ENCODE results near the gene TCEA2.

The TCEA2 gene

DNA sequence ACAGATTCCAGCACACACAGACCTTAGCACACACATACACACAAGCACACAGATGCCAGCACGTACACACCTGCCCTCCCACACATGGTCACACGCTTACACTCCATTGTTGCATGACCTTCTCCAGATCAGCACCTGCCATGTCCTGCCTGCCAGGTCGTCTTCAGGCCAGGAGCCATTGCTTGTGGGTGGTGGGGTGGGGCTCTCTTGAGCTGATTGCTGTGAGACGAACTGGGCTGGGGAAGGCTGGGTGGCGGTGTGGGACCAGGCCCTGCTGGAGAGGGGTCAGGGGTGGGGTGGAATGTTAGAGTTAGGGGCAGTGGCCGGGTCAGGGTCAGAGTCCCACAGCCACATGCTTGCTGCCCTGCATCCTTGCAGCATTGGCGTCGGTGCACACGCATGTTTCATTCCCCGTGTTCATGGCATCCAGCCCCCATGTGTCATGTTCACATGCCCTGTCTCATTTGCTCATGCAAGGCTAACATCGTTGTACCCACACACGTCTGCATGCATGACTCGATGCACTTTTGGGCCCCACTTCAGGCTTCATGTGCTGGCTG lies 50.9 kb downstream of the TCEA2 start:
- H3F3A ChIP-seq (ENCODE audit: insufficient read depth, low read length), result no peaks in the 10 kb centered on the region
- H3K4me1 ChIP-seq (ENCODE audit: insufficient read depth, low read length, severe bottlenecking), result no peaks in the 10 kb centered on the region
- H3K36me3 ChIP-seq (ENCODE audit: insufficient read depth, low read length), result no peaks in the 10 kb centered on the region
- H3K27me3 ChIP-seq (ENCODE audit: insufficient read depth, low read length), result peaks cover 4% of the 10 kb centered on the region; the same call in 1 of the 2 replicates
- H3K27ac ChIP-seq (ENCODE audit: low read depth, low read length, poor library complexity, severe bottlenecking), result no peak overlapping the region
- no peaks in the 10 kb centered on the region for H3K79me2 ChIP-seq (ENCODE audit: insufficient read depth, low read length)
- H3K4me2 ChIP-seq (ENCODE audit: low read length), result no peak overlapping the region
- H3K9ac ChIP-seq (ENCODE audit: low read length), result no peak overlapping the region
- H3K9me3 ChIP-seq (ENCODE audit: low read length), result no peaks in the 10 kb centered on the region
- H3K9me2 ChIP-seq (ENCODE audit: low read depth, low read length), result no peaks in the 10 kb centered on the region
- no peak overlapping the region for H2AFZ ChIP-seq (ENCODE audit: low read length)
- H4K20me1 ChIP-seq (ENCODE audit: insufficient read depth, low read length), result no peaks in the 10 kb centered on the region
- H3K4me3 ChIP-seq (ENCODE audit: low read depth, low read length, poor library complexity, severe bottlenecking), result no peak overlapping the region
- TF ChIP-seq EZH2 (IDR thresholded peaks at IDR 0.05; ENCODE audit: borderline replicate concordance, low read length), result no peak
- TF ChIP-seq, protein P1, sequence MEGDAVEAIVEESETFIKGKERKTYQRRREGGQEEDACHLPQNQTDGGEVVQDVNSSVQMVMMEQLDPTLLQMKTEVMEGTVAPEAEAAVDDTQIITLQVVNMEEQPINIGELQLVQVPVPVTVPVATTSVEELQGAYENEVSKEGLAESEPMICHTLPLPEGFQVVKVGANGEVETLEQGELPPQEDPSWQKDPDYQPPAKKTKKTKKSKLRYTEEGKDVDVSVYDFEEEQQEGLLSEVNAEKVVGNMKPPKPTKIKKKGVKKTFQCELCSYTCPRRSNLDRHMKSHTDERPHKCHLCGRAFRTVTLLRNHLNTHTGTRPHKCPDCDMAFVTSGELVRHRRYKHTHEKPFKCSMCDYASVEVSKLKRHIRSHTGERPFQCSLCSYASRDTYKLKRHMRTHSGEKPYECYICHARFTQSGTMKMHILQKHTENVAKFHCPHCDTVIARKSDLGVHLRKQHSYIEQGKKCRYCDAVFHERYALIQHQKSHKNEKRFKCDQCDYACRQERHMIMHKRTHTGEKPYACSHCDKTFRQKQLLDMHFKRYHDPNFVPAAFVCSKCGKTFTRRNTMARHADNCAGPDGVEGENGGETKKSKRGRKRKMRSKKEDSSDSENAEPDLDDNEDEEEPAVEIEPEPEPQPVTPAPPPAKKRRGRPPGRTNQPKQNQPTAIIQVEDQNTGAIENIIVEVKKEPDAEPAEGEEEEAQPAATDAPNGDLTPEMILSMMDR (IDR thresholded peaks at IDR 0.05; ENCODE audit: low read length), result no peak

DNA sequence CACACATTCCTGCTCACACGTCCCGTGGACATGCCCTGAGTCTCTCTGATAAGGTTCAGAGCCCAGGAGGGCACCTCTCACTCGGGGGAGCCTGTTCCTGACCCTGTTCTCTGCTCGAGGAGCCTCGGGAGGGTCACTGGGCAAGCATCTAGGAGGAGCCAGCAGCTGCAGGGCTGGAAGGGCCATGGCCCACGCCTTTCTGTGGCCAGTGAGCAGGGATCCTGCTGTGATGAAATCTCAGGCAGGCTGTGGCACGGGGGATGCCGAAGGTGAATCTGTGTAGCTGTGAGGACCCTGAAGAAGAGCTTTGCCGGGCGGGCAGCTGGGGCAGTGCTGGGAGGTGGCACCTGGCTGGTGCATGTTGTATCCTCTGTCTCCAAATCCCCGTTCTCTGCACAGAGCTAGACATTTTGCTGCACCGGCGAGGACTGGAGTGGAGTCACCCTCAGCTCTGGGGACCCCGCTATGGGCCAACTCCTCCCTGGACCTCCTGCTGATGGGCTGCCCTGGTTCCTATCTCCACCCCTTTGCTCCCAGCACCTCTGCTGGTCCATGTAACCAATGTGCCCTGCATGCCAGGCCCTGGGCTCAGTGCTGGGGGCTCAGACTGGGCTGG lies 51.5 kb downstream of the TCEA2 start:
- no peaks in the 10 kb centered on the region for H3K9me3 ChIP-seq (ENCODE audit: low read length)
- H3F3A ChIP-seq (ENCODE audit: insufficient read depth, low read length), result no peaks in the 10 kb centered on the region
- H3K4me1 ChIP-seq (ENCODE audit: insufficient read depth, low read length, severe bottlenecking), result no peaks in the 10 kb centered on the region
- no peak overlapping the region for H3K27ac ChIP-seq (ENCODE audit: low read depth, low read length, poor library complexity, severe bottlenecking)
- no peak overlapping the region for H3K4me3 ChIP-seq (ENCODE audit: low read depth, low read length, poor library complexity, severe bottlenecking)
- TF ChIP-seq, protein P1 (IDR thresholded peaks at IDR 0.05; ENCODE audit: low read length), result no peak
- no peak overlapping the region for H3K4me2 ChIP-seq (ENCODE audit: low read length)
- H2AFZ ChIP-seq (ENCODE audit: low read length), result no peak overlapping the region
- H3K79me2 ChIP-seq (ENCODE audit: insufficient read depth, low read length), result no peaks in the 10 kb centered on the region
- H3K36me3 ChIP-seq (ENCODE audit: insufficient read depth, low read length), result no peaks in the 10 kb centered on the region
- H3K9ac ChIP-seq (ENCODE audit: low read length), result no peak overlapping the region
- no peaks in the 10 kb centered on the region for H4K20me1 ChIP-seq (ENCODE audit: insufficient read depth, low read length)
- no peaks in the 10 kb centered on the region for H3K9me2 ChIP-seq (ENCODE audit: low read depth, low read length)
- no peaks in the 10 kb centered on the region; the same call in 1 of the 2 replicates for H3K27me3 ChIP-seq (ENCODE audit: insufficient read depth, low read length)

DNA sequence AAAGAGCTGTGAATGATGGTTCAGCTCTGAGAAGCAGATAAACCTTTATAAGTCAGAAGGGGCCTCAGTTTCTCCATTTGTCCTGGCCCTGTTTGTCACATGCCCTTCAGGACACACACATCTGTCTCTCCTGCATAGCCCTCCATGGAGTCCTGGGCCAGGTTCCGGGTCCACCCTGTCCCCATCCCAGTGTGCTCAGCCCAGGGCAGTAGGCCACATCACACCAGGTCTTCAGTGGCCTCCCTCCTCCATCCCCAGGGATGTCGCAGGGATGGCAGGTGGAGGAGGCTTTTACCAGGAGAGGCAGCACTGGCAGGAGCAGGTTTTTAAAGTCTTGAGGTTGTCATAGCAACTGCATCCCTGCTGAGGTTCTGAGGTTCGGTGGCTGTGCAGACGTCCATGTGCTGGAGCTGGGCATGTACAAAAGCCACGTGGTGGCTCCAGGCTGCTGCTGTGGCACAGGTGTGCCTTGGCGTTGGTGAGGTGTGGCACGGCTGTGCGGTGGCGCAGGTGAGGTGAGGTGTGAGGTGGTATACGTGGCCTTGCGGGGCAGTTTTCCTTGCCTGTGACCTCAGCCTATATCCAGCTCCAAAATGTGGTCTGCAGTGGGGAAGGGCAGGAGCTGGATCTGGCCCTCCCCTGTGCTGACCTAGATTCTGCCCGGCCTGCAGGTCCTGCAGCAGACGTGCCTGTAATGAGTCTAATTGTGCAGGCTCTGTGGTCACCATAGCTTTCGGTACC lies 52.3 kb downstream of the TCEA2 start:
- H3K79me2 ChIP-seq (ENCODE audit: insufficient read depth, low read length), result no peaks in the 10 kb centered on the region
- H2AFZ ChIP-seq (ENCODE audit: low read length), result no peak overlapping the region
- H4K20me1 ChIP-seq (ENCODE audit: insufficient read depth, low read length), result no peaks in the 10 kb centered on the region
- no peaks in the 10 kb centered on the region; the same call in 1 of the 2 replicates for H3K27me3 ChIP-seq (ENCODE audit: insufficient read depth, low read length)
- no peak overlapping the region for H3K4me3 ChIP-seq (ENCODE audit: low read depth, low read length, poor library complexity, severe bottlenecking)
- H3F3A ChIP-seq (ENCODE audit: insufficient read depth, low read length), result no peaks in the 10 kb centered on the region
- no peak overlapping the region for H3K27ac ChIP-seq (ENCODE audit: low read depth, low read length, poor library complexity, severe bottlenecking)
- H3K4me1 ChIP-seq (ENCODE audit: insufficient read depth, low read length, severe bottlenecking), result peaks cover 8% of the 10 kb centered on the region
- H3K9me3 ChIP-seq (ENCODE audit: low read length), result no peaks in the 10 kb centered on the region
- H3K4me2 ChIP-seq (ENCODE audit: low read length), result no peak overlapping the region
- TF ChIP-seq, protein P1 (IDR thresholded peaks at IDR 0.05; ENCODE audit: low read length), result no peak
- TF ChIP-seq EZH2 (IDR thresholded peaks at IDR 0.05; ENCODE audit: borderline replicate concordance, low read length), result no peak
- H3K9ac ChIP-seq (ENCODE audit: low read length), result no peak overlapping the region
- no peaks in the 10 kb centered on the region for H3K9me2 ChIP-seq (ENCODE audit: low read depth, low read length)
- no peaks in the 10 kb centered on the region for H3K36me3 ChIP-seq (ENCODE audit: insufficient read depth, low read length)

Measured in OCI-LY1 (cell line).